ENCODE data around the gene HBP1.

- TF ChIP-seq POLR2A (IDR thresholded peaks at IDR 0.05; ENCODE audit: low read length): no peak
- no peak for TF ChIP-seq GATA1 (IDR thresholded peaks at IDR 0.05; ENCODE audit: low read depth, low read length)
These were observed 44.5 kb downstream of the HBP1 start for GRCh38 chr7:107213193-107213788.
